ENCODE results near the gene BCAS3. TPM values are rescaled to one million over a fixed set of nuclear protein-coding genes. Genes with fewer than 3 reads are reported as not detected.
A peak's percentile ranks its signal among the peaks of the same experiment; 100 is the strongest.

Gene BCAS3
- total RNA-seq, 1 donor from 2014 or later = 64.9 TPM

DNA sequence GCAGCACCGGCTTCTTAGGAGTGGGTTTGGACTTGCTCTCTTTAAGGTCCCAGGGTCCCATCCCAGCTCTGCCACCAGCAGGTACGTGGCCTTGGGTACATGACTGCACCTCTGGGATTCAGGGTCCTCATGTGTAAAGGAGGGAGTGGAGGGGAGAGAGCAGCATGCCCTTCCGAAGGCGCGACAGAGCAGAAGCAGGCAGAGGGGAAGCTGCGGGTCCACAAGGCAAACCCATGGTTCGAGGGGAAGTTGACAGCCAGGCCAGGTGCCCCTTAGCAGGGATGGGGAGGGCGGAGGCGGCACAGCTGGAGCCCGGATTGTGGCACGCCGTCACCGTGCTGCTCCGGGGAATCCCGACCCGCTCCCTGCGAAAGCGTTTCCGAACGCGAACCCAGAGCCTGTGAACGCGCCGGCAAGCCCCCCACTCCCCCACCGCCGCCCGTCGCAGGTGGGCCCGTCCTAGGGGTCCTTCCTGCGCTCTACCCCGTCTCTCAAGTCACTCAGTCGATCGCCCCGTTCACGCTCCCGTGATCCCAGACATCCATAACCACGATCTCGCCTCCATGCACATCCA, 717.8 kb downstream of the BCAS3 start:
- no peaks in the 10 kb centered on the region for H3K27me3 Mint-ChIP-seq (ENCODE audit: low read depth)

DNA sequence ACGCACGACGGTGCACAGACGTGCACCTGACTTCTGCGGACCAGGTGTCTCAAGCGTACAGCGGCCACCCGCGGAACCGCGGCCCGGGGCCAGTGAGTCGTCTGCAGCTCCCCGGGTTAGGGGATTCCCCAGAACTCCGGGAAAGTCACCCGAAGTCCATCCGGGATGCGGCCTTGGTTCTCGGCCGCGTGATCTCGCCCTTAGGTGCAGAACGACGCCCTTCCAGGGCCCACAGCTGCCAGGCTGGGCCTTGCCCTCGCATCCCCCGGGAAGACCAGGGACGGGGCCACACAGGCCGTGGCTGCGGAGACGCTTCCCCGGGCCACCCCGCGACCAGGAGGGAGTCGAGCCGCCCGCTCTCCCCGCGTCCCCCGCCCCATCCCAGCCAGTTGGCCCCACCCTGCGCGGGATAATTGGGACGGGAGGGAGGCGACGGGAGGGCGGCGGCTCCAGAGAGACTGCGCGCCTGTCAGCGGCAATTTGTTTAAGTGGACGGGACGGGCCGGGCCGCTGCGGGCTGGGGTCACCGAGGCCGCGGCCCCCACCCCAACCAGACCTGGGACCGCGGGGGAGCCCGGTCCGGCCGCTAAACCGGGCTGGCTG, 718.4 kb downstream of the BCAS3 start:
- Mint-ChIP-seq H3K27ac (peak overlapping the region; percentile 89), H3K36me3 (peaks cover 13% of the 10 kb centered on the region), H3K4me1 (peaks cover 49% of the 10 kb centered on the region), H3K9me3 (no peaks in the 10 kb centered on the region), H3K4me3 (peak overlapping the region; percentile 69), H3K27me3 (ENCODE audit: low read depth) (no peaks in the 10 kb centered on the region)
- peak in 1 of 2 experiments; percentile 54 for DNase-seq (ENCODE audit: low spot score in 2 of 2, unreplicated experiment in 2 of 2)
- TF ChIP-seq, protein P1, sequence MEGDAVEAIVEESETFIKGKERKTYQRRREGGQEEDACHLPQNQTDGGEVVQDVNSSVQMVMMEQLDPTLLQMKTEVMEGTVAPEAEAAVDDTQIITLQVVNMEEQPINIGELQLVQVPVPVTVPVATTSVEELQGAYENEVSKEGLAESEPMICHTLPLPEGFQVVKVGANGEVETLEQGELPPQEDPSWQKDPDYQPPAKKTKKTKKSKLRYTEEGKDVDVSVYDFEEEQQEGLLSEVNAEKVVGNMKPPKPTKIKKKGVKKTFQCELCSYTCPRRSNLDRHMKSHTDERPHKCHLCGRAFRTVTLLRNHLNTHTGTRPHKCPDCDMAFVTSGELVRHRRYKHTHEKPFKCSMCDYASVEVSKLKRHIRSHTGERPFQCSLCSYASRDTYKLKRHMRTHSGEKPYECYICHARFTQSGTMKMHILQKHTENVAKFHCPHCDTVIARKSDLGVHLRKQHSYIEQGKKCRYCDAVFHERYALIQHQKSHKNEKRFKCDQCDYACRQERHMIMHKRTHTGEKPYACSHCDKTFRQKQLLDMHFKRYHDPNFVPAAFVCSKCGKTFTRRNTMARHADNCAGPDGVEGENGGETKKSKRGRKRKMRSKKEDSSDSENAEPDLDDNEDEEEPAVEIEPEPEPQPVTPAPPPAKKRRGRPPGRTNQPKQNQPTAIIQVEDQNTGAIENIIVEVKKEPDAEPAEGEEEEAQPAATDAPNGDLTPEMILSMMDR (IDR thresholded peaks at IDR 0.05; ENCODE audit: unreplicated experiment) = no peak

More for the DNA sequence above, 717.8 kb downstream of the BCAS3 start:
- TF ChIP-seq, protein P1 (IDR thresholded peaks at IDR 0.05; ENCODE audit: unreplicated experiment) = no peak
- H3K27ac Mint-ChIP-seq = peak overlapping the region; percentile 89
- H3K4me1 Mint-ChIP-seq = peaks cover 54% of the 10 kb centered on the region
- peak overlapping the region; percentile 69 for H3K4me3 Mint-ChIP-seq
- H3K36me3 Mint-ChIP-seq = peaks cover 13% of the 10 kb centered on the region
- H3K9me3 Mint-ChIP-seq = no peaks in the 10 kb centered on the region
- no peak for DNase-seq (ENCODE audit: low spot score in 2 of 2, unreplicated experiment in 2 of 2)

DNA sequence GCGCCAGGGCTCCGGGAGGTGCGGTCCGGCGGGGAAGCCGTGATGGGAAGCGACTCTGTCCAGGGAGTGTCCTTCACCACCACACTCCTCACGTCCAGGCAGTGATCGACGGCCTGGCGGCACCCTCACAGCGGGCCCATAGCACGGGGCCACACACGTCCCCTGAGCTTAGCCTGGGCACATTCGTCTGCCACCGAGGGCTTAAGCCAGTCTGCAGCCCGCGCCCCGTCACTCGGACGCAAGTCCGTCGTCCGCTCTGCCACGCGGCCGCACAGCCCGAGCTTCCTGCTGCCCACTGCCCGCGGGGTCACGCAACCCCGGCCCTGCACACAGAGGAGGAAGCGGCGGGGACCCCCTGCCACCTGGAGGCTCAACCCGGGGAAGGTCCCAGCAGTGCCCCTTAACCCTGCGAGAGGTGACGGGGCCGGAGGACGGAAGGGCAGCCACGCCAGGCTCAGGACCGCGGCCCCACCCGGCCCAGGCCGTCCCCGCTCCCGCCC, 719.0 kb downstream of the BCAS3 start:
- Mint-ChIP-seq H3K4me3 (peak overlapping the region; percentile 65), H3K27ac (peak overlapping the region; percentile 43), H3K36me3 (peaks cover 13% of the 10 kb centered on the region), H3K27me3 (ENCODE audit: low read depth) (no peaks in the 10 kb centered on the region), H3K9me3 (no peaks in the 10 kb centered on the region), H3K4me1 (peaks cover 51% of the 10 kb centered on the region)
- TF ChIP-seq, protein P1 (IDR thresholded peaks at IDR 0.05; ENCODE audit: unreplicated experiment) = no peak
- DNase-seq (ENCODE audit: low spot score in 2 of 2, unreplicated experiment in 2 of 2) = peak in 1 of 2 experiments; percentile 71

DNA sequence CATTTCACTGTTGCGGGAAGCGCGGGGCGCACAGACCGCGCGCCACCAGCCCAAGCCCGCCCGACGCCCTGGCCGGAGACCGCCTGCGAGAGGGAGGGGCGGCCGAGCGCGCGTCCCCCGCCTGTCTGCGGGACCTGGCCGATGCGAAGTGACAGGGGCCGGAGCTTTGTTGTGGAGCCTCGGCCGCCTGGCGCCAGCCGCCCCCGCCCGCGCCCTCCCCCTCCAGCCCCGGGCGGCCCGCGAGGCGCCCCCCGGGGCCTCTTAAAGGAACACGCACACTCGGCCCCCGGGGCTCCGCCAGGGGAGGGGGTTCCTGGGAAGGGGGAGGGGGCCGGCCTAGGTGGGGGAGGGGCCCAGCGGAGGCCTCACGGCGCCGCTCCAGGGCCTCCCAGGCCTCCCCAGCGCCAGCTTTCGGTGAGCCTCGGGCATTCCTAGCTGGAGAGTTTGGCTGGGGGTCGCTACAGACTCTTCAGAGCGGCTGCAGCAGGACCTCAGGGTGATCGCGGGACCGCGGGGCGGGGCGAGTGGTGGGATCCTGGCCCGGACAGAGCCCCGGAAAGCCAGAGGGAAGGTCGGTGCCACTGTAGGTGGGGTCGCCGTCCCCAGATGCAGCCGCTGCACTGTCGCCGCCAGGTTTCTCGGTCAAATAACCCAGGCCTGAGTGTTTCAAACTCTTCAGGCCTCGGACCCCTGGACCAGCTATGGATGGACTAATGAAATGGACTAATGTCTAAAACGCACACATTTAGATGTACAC, 719.6 kb downstream of the BCAS3 start:
- H3K36me3 Mint-ChIP-seq = peaks cover 10% of the 10 kb centered on the region
- H3K4me1 Mint-ChIP-seq = peaks cover 49% of the 10 kb centered on the region
- no peaks in the 10 kb centered on the region for H3K27me3 Mint-ChIP-seq (ENCODE audit: low read depth)
- TF ChIP-seq, protein P1 (IDR thresholded peaks at IDR 0.05; ENCODE audit: unreplicated experiment) = no peak
- peak in 1 of 2 experiments; percentile 74 for DNase-seq (ENCODE audit: low spot score in 2 of 2, unreplicated experiment in 2 of 2)
- no peaks in the 10 kb centered on the region for H3K9me3 Mint-ChIP-seq
- peak overlapping the region; percentile 99 for H3K27ac Mint-ChIP-seq
- peak overlapping the region; percentile 85 for H3K4me3 Mint-ChIP-seq

DNA sequence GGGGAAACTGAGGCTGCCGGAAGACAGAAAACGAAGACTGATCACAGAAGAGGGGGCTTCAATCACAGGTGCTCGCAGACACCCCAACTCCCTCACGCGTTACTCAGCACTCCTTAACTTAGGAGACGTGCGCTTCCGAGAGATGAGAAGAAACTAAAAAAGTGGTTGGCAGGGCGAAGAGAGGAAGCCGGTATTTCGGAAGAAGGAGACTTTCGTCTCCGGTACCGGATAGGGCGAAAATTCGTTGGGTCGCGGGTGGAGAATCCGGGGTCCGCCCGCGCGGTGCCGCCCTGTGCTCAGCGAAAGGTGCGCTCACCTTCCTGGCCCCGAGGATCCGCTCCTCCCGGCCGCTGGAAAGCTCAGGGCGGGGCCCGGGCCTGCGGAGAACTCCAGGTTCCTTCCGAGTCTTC, 721.1 kb downstream of the BCAS3 start:
- no peak for DNase-seq (ENCODE audit: low spot score in 2 of 2, unreplicated experiment in 2 of 2)
- Mint-ChIP-seq H3K27me3 (ENCODE audit: low read depth) (no peaks in the 10 kb centered on the region), H3K4me3 (peak overlapping the region; percentile 85), H3K27ac (peak overlapping the region; percentile 99), H3K36me3 (peaks cover 17% of the 10 kb centered on the region), H3K4me1 (peaks cover 49% of the 10 kb centered on the region), H3K9me3 (no peaks in the 10 kb centered on the region)
- TF ChIP-seq, protein P1 (IDR thresholded peaks at IDR 0.05; ENCODE audit: unreplicated experiment) = no peak
